Measurements from ENCODE around the gene LIMS3. TPM values are rescaled to one million over a fixed set of nuclear protein-coding genes. Genes with fewer than 3 reads are reported as not detected.
"Not testable (repeated sequence)": the region's sequence is repeated elsewhere in the genome, so short reads cannot be mapped to it uniquely, and the experiment has no call there.

Gene LIMS3
- total RNA-seq, result 1 to 10 TPM in 1 of 4 donors, under 1 TPM in 2, not detected in 1; 0.72 to 2.8 (median 0.81) TPM

- DNase-seq (ENCODE audit: low spot score in 2 of 2); intact Hi-C loops (cut with DNase I; ENCODE audit: low total_unique reads); H3K4me3 ChIP-seq (ENCODE audit: low read depth, poor library complexity, severe bottlenecking): not testable (repeated sequence)
- no CpG with 5 or more reads among the region's 28 CpGs for WGBS, 2 donors
Measured at GRCh38 chr2:109898462-109899336, at the start of gene LIMS3. TSS of gene LIMS3 (plus strand) at chr2:109898688. CDS start at chr2:109898729, 41 bp downstream.

GRCh38 chr2:109871129-109871751 is 27.2 kb upstream of the LIMS3 start:
- WGBS, 2 donors, result no CpG with 5 or more reads among the region's 8 CpGs
- H3K4me3 ChIP-seq (ENCODE audit: low read depth, poor library complexity, severe bottlenecking); DNase-seq (ENCODE audit: low spot score in 2 of 2); intact Hi-C loops (cut with DNase I; ENCODE audit: low total_unique reads): not testable (repeated sequence)

GRCh38 chr2:109876625-109877024 is 21.9 kb upstream of the LIMS3 start:
- intact Hi-C loops (cut with DNase I; ENCODE audit: low total_unique reads); H3K4me3 ChIP-seq (ENCODE audit: low read depth, poor library complexity, severe bottlenecking); DNase-seq (ENCODE audit: low spot score in 2 of 2): not testable (repeated sequence)
- WGBS, 2 donors, result no CpG with 5 or more reads among the region's 3 CpGs

GRCh38 chr2:109882112-109882511 is 16.4 kb upstream of the LIMS3 start:
- intact Hi-C loops (cut with DNase I; ENCODE audit: low total_unique reads); DNase-seq (ENCODE audit: low spot score in 2 of 2); H3K4me3 ChIP-seq (ENCODE audit: low read depth, poor library complexity, severe bottlenecking): not testable (repeated sequence)
- WGBS, 2 donors, result no CpG with 5 or more reads among the region's 1 CpG

- intact Hi-C loops (cut with DNase I; ENCODE audit: low total_unique reads); H3K4me3 ChIP-seq (ENCODE audit: low read depth, poor library complexity, severe bottlenecking); DNase-seq (ENCODE audit: low spot score in 2 of 2): not testable (repeated sequence)
- no CpG with 5 or more reads among the region's 4 CpGs for WGBS, 2 donors
Measured at GRCh38 chr2:109888414-109888813, 10.1 kb upstream of the LIMS3 start.

- DNase-seq (ENCODE audit: low spot score in 2 of 2); H3K4me3 ChIP-seq (ENCODE audit: low read depth, poor library complexity, severe bottlenecking); intact Hi-C loops (cut with DNase I; ENCODE audit: low total_unique reads): not testable (repeated sequence)
- WGBS, 2 donors, result no CpG with 5 or more reads among the region's 4 CpGs
Measured at GRCh38 chr2:109889909-109890308, 8.6 kb upstream of the LIMS3 start.

- no CpG with 5 or more reads among the region's 4 CpGs for WGBS, 2 donors
Measured at GRCh38 chr2:109891024-109891423, 7.5 kb upstream of the LIMS3 start.

GRCh38 chr2:109893736-109894135 is 4.8 kb upstream of the LIMS3 start:
- intact Hi-C loops (cut with DNase I; ENCODE audit: low total_unique reads); H3K4me3 ChIP-seq (ENCODE audit: low read depth, poor library complexity, severe bottlenecking); DNase-seq (ENCODE audit: low spot score in 2 of 2): not testable (repeated sequence)
- WGBS, 2 donors, result no CpG with 5 or more reads among the region's 7 CpGs

More at GRCh38 chr2:109891024-109891423, 7.5 kb upstream of the LIMS3 start:
- H3K4me3 ChIP-seq (ENCODE audit: low read depth, poor library complexity, severe bottlenecking); DNase-seq (ENCODE audit: low spot score in 2 of 2); intact Hi-C loops (cut with DNase I; ENCODE audit: low total_unique reads): not testable (repeated sequence)

GRCh38 chr2:109894141-109894540 is 4.3 kb upstream of the LIMS3 start:
- intact Hi-C loops (cut with DNase I; ENCODE audit: low total_unique reads); H3K4me3 ChIP-seq (ENCODE audit: low read depth, poor library complexity, severe bottlenecking); DNase-seq (ENCODE audit: low spot score in 2 of 2): not testable (repeated sequence)
- no CpG with 5 or more reads among the region's 6 CpGs for WGBS, 2 donors

GRCh38 chr2:109895090-109895869 is 3.2 kb upstream of the LIMS3 start:
- DNase-seq (ENCODE audit: low spot score in 2 of 2); intact Hi-C loops (cut with DNase I; ENCODE audit: low total_unique reads); H3K4me3 ChIP-seq (ENCODE audit: low read depth, poor library complexity, severe bottlenecking): not testable (repeated sequence)
- WGBS, 2 donors, result no CpG with 5 or more reads among the region's 3 CpGs

GRCh38 chr2:109896212-109896611 is 2.3 kb upstream of the LIMS3 start:
- DNase-seq (ENCODE audit: low spot score in 2 of 2); H3K4me3 ChIP-seq (ENCODE audit: low read depth, poor library complexity, severe bottlenecking); intact Hi-C loops (cut with DNase I; ENCODE audit: low total_unique reads): not testable (repeated sequence)
- WGBS, 2 donors, result no CpG with 5 or more reads among the region's 4 CpGs

GRCh38 chr2:109897769-109898461 is 573 bp upstream of the LIMS3 start:
- DNase-seq (ENCODE audit: low spot score in 2 of 2); H3K4me3 ChIP-seq (ENCODE audit: low read depth, poor library complexity, severe bottlenecking); intact Hi-C loops (cut with DNase I; ENCODE audit: low total_unique reads): not testable (repeated sequence)
- WGBS, 2 donors, result no CpG with 5 or more reads among the region's 8 CpGs

- DNase-seq (ENCODE audit: low spot score in 2 of 2); H3K4me3 ChIP-seq (ENCODE audit: low read depth, poor library complexity, severe bottlenecking); intact Hi-C loops (cut with DNase I; ENCODE audit: low total_unique reads): not testable (repeated sequence)
- WGBS, 2 donors, result no CpG with 5 or more reads among the region's 8 CpGs
Measured at GRCh38 chr2:109905796-109906195, 7.3 kb downstream of the LIMS3 start.

- no CpG with 5 or more reads among the region's 2 CpGs for WGBS, 2 donors
- intact Hi-C loops (cut with DNase I; ENCODE audit: low total_unique reads); DNase-seq (ENCODE audit: low spot score in 2 of 2); H3K4me3 ChIP-seq (ENCODE audit: low read depth, poor library complexity, severe bottlenecking): not testable (repeated sequence)
Measured at GRCh38 chr2:109908626-109909025, 10.1 kb downstream of the LIMS3 start.

All from lower leg skin (tissue), 4 donors.